SU-DHL-6 (cell line): ENCODE results near the gene TAF8.

Experiments used
- EZH2phosphoT487 ChIP-seq: fragments of 200-600 bp; sonication (generic), shearing (Covaris generic); conservative IDR thresholded peaks from 2 replicates; pipeline ENCODE4 v1.6.1; 2018; ENCODE audit warnings: mild to moderate bottlenecking, antibody characterized with exemption, low read length, moderate library complexity, mixed read lengths
- TF ChIP-seq, protein P1 (sequence below): fragments of 200-600 bp; sonication (generic); IDR thresholded peaks from one replicate; pipeline ENCODE4 v1.5.1; 2017; ENCODE audit warnings: antibody characterized with exemption, mild to moderate bottlenecking, low read length, moderate library complexity; ENCODE audit not compliant: insufficient read depth, poor library complexity, severe bottlenecking

DNA sequence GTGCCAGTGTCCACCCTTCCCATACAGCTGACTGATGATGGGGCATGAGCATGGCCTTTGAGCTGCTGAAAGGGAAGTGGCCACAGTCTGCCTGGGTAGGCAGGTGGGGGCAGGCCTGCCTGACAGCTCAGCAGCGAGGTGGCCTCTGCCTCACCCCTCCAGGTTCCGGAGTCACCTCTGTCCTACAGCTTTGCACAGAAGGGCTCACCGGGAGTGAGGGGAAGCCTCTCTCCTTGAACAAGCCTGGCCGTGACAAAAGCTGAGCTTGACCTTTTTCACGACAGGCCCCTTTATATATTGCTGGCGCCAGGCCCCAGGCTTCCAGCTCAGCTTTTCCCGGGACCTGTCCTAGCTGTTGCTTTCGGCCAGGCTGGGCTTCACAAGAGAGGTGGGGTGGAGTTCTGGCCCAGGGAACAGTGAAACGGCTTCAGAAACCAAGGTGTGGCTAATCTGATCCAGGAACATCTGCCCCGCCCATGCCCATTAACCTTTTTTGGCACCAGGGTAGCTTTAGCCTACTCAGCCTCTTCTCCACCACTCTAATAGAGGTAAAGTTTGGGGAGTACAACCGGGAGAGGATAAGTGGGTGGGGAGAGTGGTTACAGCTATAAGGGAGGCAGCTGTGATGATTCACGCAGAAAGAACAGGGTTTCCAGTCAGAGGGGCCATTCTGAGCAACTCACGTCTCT, 49.2 kb downstream of the TAF8 start:
- TF ChIP-seq, protein P1, sequence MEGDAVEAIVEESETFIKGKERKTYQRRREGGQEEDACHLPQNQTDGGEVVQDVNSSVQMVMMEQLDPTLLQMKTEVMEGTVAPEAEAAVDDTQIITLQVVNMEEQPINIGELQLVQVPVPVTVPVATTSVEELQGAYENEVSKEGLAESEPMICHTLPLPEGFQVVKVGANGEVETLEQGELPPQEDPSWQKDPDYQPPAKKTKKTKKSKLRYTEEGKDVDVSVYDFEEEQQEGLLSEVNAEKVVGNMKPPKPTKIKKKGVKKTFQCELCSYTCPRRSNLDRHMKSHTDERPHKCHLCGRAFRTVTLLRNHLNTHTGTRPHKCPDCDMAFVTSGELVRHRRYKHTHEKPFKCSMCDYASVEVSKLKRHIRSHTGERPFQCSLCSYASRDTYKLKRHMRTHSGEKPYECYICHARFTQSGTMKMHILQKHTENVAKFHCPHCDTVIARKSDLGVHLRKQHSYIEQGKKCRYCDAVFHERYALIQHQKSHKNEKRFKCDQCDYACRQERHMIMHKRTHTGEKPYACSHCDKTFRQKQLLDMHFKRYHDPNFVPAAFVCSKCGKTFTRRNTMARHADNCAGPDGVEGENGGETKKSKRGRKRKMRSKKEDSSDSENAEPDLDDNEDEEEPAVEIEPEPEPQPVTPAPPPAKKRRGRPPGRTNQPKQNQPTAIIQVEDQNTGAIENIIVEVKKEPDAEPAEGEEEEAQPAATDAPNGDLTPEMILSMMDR = no peak
- TF ChIP-seq EZH2phosphoT487 = no peak
